HCT116 (cell line): ENCODE data around the gene ADARB1. TPM values are rescaled to one million over a fixed set of nuclear protein-coding genes. Genes with fewer than 3 reads are reported as not detected.

Source experiments
- ATAC-seq: fragments of 200-7000 bp; cut with Tn5 transposase; 2 replicates; pipeline ENCODE4 v1.9.1; 2020; ENCODE audit warnings: mild to moderate bottlenecking, moderate library complexity
- BruUV-seq: library from RNA; stranded (reverse); fragments of 400-500 nt; replicated peaks from 2 replicates; lab custom pipeline; 2021; lab: Mats Ljungman, UMichigan
- CTCF ChIA-PET: fragments of 300-600 bp; sonication (Branson Sonifier 250); formaldehyde crosslinking; loops from one replicate; lab custom pipeline; 2021; ENCODE audit warnings: antibody characterized with exemption; lab: Charles Lee
- POLR2A ChIA-PET: fragments of 300-600, 350-600 bp; sonication (Branson Sonifier 250); formaldehyde crosslinking; loops from one replicate; lab custom pipeline; 2021; ENCODE audit warnings: antibody characterized with exemption; lab: Charles Lee
- RAD21 ChIA-PET, 2 experiments: fragments of 300-600 bp; sonication (Branson Sonifier 250); formaldehyde crosslinking; loops; one replicate each; lab custom pipeline; 2023; ENCODE audit warnings: low total read pairs in 2 of 2; ENCODE audit not compliant: uncharacterized antibody in 2 of 2, unreplicated experiment in 2 of 2, low non-redundant PET in 1 of 2; lab: Charles Lee
- DNase-seq: peaks from one replicate; pipeline ENCODE4 v3.0.0-alpha.2; 2010; ENCODE audit warnings: low read depth, low spot score
- H2AFZ ChIP-seq: fragments of 200-600 bp; shearing (Covaris generic), sonication (generic); 2 replicates; pipeline ENCODE4 v1.6.1; 2017; ENCODE audit warnings: low read depth, mixed run types, mixed read lengths, antibody characterized with exemption, low read length; ENCODE audit not compliant: poor library complexity, severe bottlenecking
- H3K27ac ChIP-seq: 2 replicates; pipeline ENCODE4 v1.5.1; 2012; ENCODE audit warnings: low read depth, low read length
- H3K27me3 ChIP-seq: fragments of 200-600 bp; sonication (generic); 2 replicates; pipeline ENCODE4 v1.6.1; 2016; ENCODE audit warnings: mixed run types, low read length, mixed read lengths; ENCODE audit not compliant: insufficient read depth
- H3K36me3 ChIP-seq, 2 experiments: fragments of 200-500 bp in 1 of 2; fragments of 200-600 bp in 1 of 2; sonication (Bioruptor generic) in 1 of 2; sonication (generic) in 1 of 2; 2 replicates each; pipeline versions ENCODE4 v1.5.1 to v1.6.1; 2014 to 2016; ENCODE audit warnings: low read length in 2 of 2, inconsistent platforms in 1 of 2, mixed read lengths in 1 of 2, mixed run types in 1 of 2; ENCODE audit not compliant: insufficient read depth in 2 of 2, control insufficient read depth in 1 of 2
- H3K4me1 ChIP-seq, 2 experiments: fragments of 200-600 bp in 1 of 2; sonication (generic) in 1 of 2; 2 replicates each; pipeline versions ENCODE4 v1.5.1 to v1.6.1; 2012 to 2017; ENCODE audit warnings: low read length in 2 of 2, inconsistent platforms in 1 of 2, mild to moderate bottlenecking in 1 of 2, mixed read lengths in 1 of 2, mixed run types in 1 of 2, moderate library complexity in 1 of 2; ENCODE audit not compliant: insufficient read depth in 2 of 2, control insufficient read depth in 1 of 2
- H3K4me2 ChIP-seq: fragments of 200-600 bp; sonication (generic); 2 replicates; pipeline ENCODE4 v1.6.1; 2017; ENCODE audit warnings: mixed run types, low read length, mixed read lengths
- H3K4me3 ChIP-seq, 2 experiments: fragments of 200-600 bp in 1 of 2; sonication (generic) in 1 of 2; replicated peaks in 1 of 2; 2 replicates each; pipeline ENCODE4 v1.5.1; 2011 to 2016; ENCODE audit warnings: low read length in 2 of 2, control low read depth in 1 of 2, low read depth in 1 of 2, mild to moderate bottlenecking in 1 of 2, mixed read lengths in 1 of 2, mixed run types in 1 of 2
- H3K79me2 ChIP-seq: fragments of 200-600 bp; sonication (generic); 2 replicates; pipeline ENCODE4 v1.6.1; 2017; ENCODE audit warnings: mild to moderate bottlenecking, mixed run types, low read length, moderate library complexity, mixed read lengths; ENCODE audit not compliant: insufficient read depth
- H3K9ac ChIP-seq: fragments of 200-600 bp; sonication (generic); 2 replicates; pipeline ENCODE4 v1.6.1; 2016; ENCODE audit warnings: low read length, mixed read lengths
- H3K9me2 ChIP-seq: fragments of 200-600 bp; sonication (generic), shearing (Covaris generic); 2 replicates; pipeline ENCODE4 v1.6.1; 2017; ENCODE audit warnings: mixed run types, mild to moderate bottlenecking, moderate library complexity; ENCODE audit not compliant: insufficient read depth
- H3K9me3 ChIP-seq, 2 experiments: fragments of 200-500 bp in 1 of 2; fragments of 200-600 bp in 1 of 2; sonication (Bioruptor generic) in 1 of 2; sonication (generic) in 1 of 2; 2 replicates each; pipeline ENCODE4 v1.6.1; 2014 to 2017; ENCODE audit warnings: low read length in 2 of 2, mixed read lengths in 2 of 2, inconsistent platforms in 1 of 2, low read depth in 1 of 2, mild to moderate bottlenecking in 1 of 2, mixed run types in 1 of 2, moderate library complexity in 1 of 2; ENCODE audit not compliant: control insufficient read depth in 1 of 2, insufficient read depth in 1 of 2
- H4K20me1 ChIP-seq: fragments of 200-600 bp; sonication (generic), shearing (Covaris generic); 2 replicates; pipeline ENCODE4 v1.6.1; 2017; ENCODE audit warnings: mixed run types, mild to moderate bottlenecking, moderate library complexity; ENCODE audit not compliant: insufficient read depth
- EZH2phosphoT487 ChIP-seq: fragments of 200-600 bp; IDR thresholded peaks from 2 replicates; pipeline ENCODE4 v1.6.1; 2018; ENCODE audit warnings: antibody characterized with exemption, borderline replicate concordance
- FOSL1 ChIP-seq: IDR thresholded peaks from 2 replicates; pipeline ENCODE4 v1.6.1; 2012; ENCODE audit warnings: low read depth
- JUND ChIP-seq: IDR thresholded peaks from 2 replicates; pipeline ENCODE4 v1.6.1; 2012
- MAX ChIP-seq: IDR thresholded peaks from 2 replicates; pipeline ENCODE4 v1.6.1; 2012
- POLR2A ChIP-seq: IDR thresholded peaks from 2 replicates; pipeline ENCODE4 v1.7.0; 2011; ENCODE audit warnings: borderline replicate concordance; ENCODE audit not compliant: insufficient read depth, insufficient read length; ENCODE audit errors: extremely low read depth
- SIN3A ChIP-seq: IDR thresholded peaks from 2 replicates; pipeline ENCODE4 v1.6.1; 2012; ENCODE audit warnings: low read depth
- SP1 ChIP-seq: IDR thresholded peaks from 2 replicates; pipeline ENCODE4 v1.6.1; 2012; ENCODE audit warnings: low read depth
- YY1 ChIP-seq: IDR thresholded peaks from 2 replicates; pipeline ENCODE4 v1.6.1; 2011; ENCODE audit warnings: low read length, low read depth, moderate library complexity, mild to moderate bottlenecking; ENCODE audit not compliant: insufficient replicate concordance; ENCODE audit errors: extremely low read depth
- ZFX ChIP-seq: fragments of 450-650 bp; IDR thresholded peaks from 2 replicates; pipeline ENCODE4 v1.6.1; 2017
- intact Hi-C: fragments of 100-400 bp; cut with micrococcal nuclease; formaldehyde crosslinking; loops from 2 replicates; pipeline ENCODE4 v1.10.0; 2022
- total RNA-seq: library from RNA; stranded (reverse); gene quantifications from one replicate; pipeline ENCODE4 v1.2.1, GENCODE V29; 2021; ENCODE audit not compliant: unreplicated experiment

ADARB1 gene
- total RNA-seq, 1 experiment from 2014 or later = 13.5 TPM

GRCh38 chr21:45204395-45204794 lies 130.0 kb downstream of the ADARB1 start:
- no peak overlapping the region for H3K27ac ChIP-seq
- no peak for TF ChIP-seq POLR2A
- no peak for TF ChIP-seq YY1
- no peak for TF ChIP-seq SIN3A
- no peak for TF ChIP-seq FOSL1
- TF ChIP-seq MAX = no peak
- no peak for TF ChIP-seq SP1
- no peak for TF ChIP-seq EZH2phosphoT487
- TF ChIP-seq, all 23 proteins: peak for 0
- ATAC-seq = no peak
- H3K36me3 ChIP-seq = no peaks in the 10 kb centered on the region
- no peaks in the 10 kb centered on the region for H3K27me3 ChIP-seq
- H3K4me3 ChIP-seq = no peak overlapping the region
- H3K9ac ChIP-seq = no peak overlapping the region
- ChIA-PET POLR2A (no interaction called here), CTCF (no interaction called here), RAD21 (no interaction called here)
- no peaks in the 10 kb centered on the region for H3K9me3 ChIP-seq
- H4K20me1 ChIP-seq = no peaks in the 10 kb centered on the region
- no TSS peak for BruUV-seq
- H3K4me2 ChIP-seq = no peak overlapping the region
- no peak for DNase-seq
- H3K4me1 ChIP-seq = no peaks in the 10 kb centered on the region
- H3K79me2 ChIP-seq = no peaks in the 10 kb centered on the region
- intact Hi-C loops = no loop called here
- H2AFZ ChIP-seq = no peak overlapping the region
- H3K9me2 ChIP-seq = no peaks in the 10 kb centered on the region

GRCh38 chr21:45207839-45208626 lies 133.7 kb downstream of the ADARB1 start:
- intact Hi-C loops = no loop called here
- POLR2A ChIA-PET = no interaction called here

More at GRCh38 chr21:45207839-45208626, 133.7 kb downstream of the ADARB1 start:
- no peaks in the 10 kb centered on the region for H3K27me3 ChIP-seq
- H3K79me2 ChIP-seq = no peaks in the 10 kb centered on the region
- H3K9me2 ChIP-seq = no peaks in the 10 kb centered on the region
- DNase-seq (no peak), ATAC-seq (no peak)
- no peaks in the 10 kb centered on the region for H3K9me3 ChIP-seq
- no peak overlapping the region for H3K27ac ChIP-seq
- no peak overlapping the region for H3K9ac ChIP-seq
- no peak for TF ChIP-seq ZFX
- TF ChIP-seq JUND = no peak
- no peaks in the 10 kb centered on the region for H3K4me1 ChIP-seq
- no TSS peak for BruUV-seq
- CTCF ChIA-PET = no interaction called here
- H3K4me3 ChIP-seq = no peak overlapping the region
- H3K4me2 ChIP-seq = no peak overlapping the region
- H2AFZ ChIP-seq = no peak overlapping the region
- RAD21 ChIA-PET = no interaction called here
- peaks cover 0 to 4% of the 10 kb centered on the region in 2 experiments; a peak in 1 of 4 replicates for H3K36me3 ChIP-seq
- no peaks in the 10 kb centered on the region for H4K20me1 ChIP-seq
